Panc1 (cell line): Measurements from ENCODE around the gene MBNL2. TPM values are rescaled to one million over a fixed set of nuclear protein-coding genes. Genes with fewer than 3 reads are reported as not detected.

Experiments used
- ATAC-seq: fragments of 200-7000 bp; cut with Tn5 transposase; 2 replicates; pipeline ENCODE4 v1.9.1; 2020; ENCODE audit warnings: mild to moderate bottlenecking, moderate library complexity
- BruUV-seq: library from RNA; stranded (reverse); fragments of 400-500 nt; replicated peaks from 2 replicates; lab custom pipeline; 2021; lab: Mats Ljungman, UMichigan
- CTCF ChIA-PET: fragments of 300-600 bp; sonication (Branson Sonifier 250); formaldehyde crosslinking; loops from one replicate; lab custom pipeline; 2022; ENCODE audit warnings: antibody characterized with exemption; lab: Charles Lee
- POLR2A ChIA-PET: fragments of 300-600 bp; sonication (Branson Sonifier 250); formaldehyde crosslinking; loops from one replicate; lab custom pipeline; 2022; ENCODE audit warnings: antibody characterized with exemption; lab: Charles Lee
- DNase-seq: peaks from one replicate; pipeline ENCODE4 v3.0.0-alpha.2; 2010; ENCODE audit warnings: low read depth, low spot score
- H3K27ac ChIP-seq: 2 replicates; pipeline ENCODE4 v1.5.1; 2011; ENCODE audit warnings: mild to moderate bottlenecking, low read length, inconsistent platforms
- H3K27me3 ChIP-seq: fragments of 200-500 bp; sonication (Bioruptor generic); 2 replicates; pipeline ENCODE4 v1.6.0; 2014; ENCODE audit warnings: low read length, inconsistent platforms; ENCODE audit not compliant: control insufficient read depth, insufficient read depth
- H3K36me3 ChIP-seq: fragments of 200-500 bp; sonication (Bioruptor generic); 2 replicates; pipeline ENCODE4 v1.5.1; 2014; ENCODE audit warnings: inconsistent platforms, mild to moderate bottlenecking, low read length, moderate library complexity; ENCODE audit not compliant: control insufficient read depth, insufficient read depth
- H3K4me1 ChIP-seq: 2 replicates; pipeline ENCODE4 v1.5.1; 2011; ENCODE audit warnings: inconsistent platforms, mild to moderate bottlenecking, low read length, moderate library complexity; ENCODE audit not compliant: control insufficient read depth, insufficient read depth
- H3K4me3 ChIP-seq, 2 experiments: 2 replicates each; pipeline ENCODE4 v1.5.1; 2011 to 2012; ENCODE audit warnings: low read depth in 2 of 2, low read length in 2 of 2, mild to moderate bottlenecking in 2 of 2, inconsistent platforms in 1 of 2, moderate library complexity in 1 of 2
- H3K9me3 ChIP-seq: fragments of 200-500 bp; sonication (Bioruptor generic); 2 replicates; pipeline ENCODE4 v1.5.1; 2014; ENCODE audit warnings: low read depth, mild to moderate bottlenecking, inconsistent platforms, low read length, moderate library complexity; ENCODE audit not compliant: control insufficient read depth, insufficient read depth
- POLR2AphosphoS5 ChIP-seq: IDR thresholded peaks from 2 replicates; pipeline ENCODE4 v1.6.1; 2012; ENCODE audit warnings: mild to moderate bottlenecking, low read depth, low read length, moderate library complexity
- SIN3A ChIP-seq: IDR thresholded peaks from 2 replicates; pipeline ENCODE4 v1.6.1; 2012; ENCODE audit warnings: low read depth, mild to moderate bottlenecking, low read length, moderate library complexity, borderline replicate concordance; ENCODE audit not compliant: insufficient read depth
- TCF7L2 ChIP-seq: IDR thresholded peaks from 2 replicates; pipeline ENCODE4 v1.6.1; 2011; ENCODE audit warnings: mild to moderate bottlenecking, low read depth, low read length, inconsistent platforms
- in situ Hi-C: cut with HindIII; loops from 2 replicates; pipeline ENCODE4 v1.10.0; 2016; ENCODE audit warnings: low sequenced_read_pairs, low pct_unique_long_range_greater_than_20kb
- intact Hi-C: fragments of 100-400 bp; cut with micrococcal nuclease; formaldehyde crosslinking; loops from one replicate; pipeline ENCODE4 v1.10.0; 2022; ENCODE audit not compliant: unreplicated experiment
- total RNA-seq: library from RNA; stranded (reverse); gene quantifications from one replicate; pipeline ENCODE4 v1.2.1, GENCODE V29; 2021; ENCODE audit not compliant: unreplicated experiment
- TF ChIP-seq, protein P1 (sequence below), 2 experiments: IDR thresholded peaks; 2 replicates each; pipeline ENCODE4 v1.6.1; 2011 to 2012; ENCODE audit warnings: low read depth in 2 of 2, control low read depth in 1 of 2, low read length in 1 of 2, mild to moderate bottlenecking in 1 of 2, moderate library complexity in 1 of 2; ENCODE audit not compliant: insufficient read depth in 1 of 2
- TF ChIP-seq, protein P2 (sequence below): fragments of 450-650 bp; IDR thresholded peaks from 2 replicates; pipeline ENCODE4 v1.5.1; 2017; ENCODE audit warnings: mild to moderate bottlenecking

MBNL2 gene
- total RNA-seq, 1 experiment from 2014 or later, result 103 TPM

DNA sequence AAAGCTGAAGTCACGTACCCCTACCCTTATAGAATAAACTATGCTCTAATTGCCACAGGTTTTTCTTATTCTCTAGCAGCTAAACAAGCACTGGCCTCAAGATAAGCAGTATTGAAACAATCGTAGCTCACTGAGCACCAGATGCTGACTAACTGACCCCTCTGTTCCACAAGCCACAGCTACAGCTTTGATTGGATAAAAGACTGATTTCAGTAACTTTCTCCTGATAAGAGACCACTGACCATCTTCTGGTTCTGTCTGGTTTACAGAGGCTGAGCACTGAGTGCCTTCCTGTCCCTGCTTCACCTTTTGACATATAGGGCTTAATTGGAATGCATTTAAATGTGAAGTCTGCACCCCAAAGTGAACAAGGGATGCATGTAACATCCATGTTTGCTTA is 203.5 kb downstream of the MBNL2 start:
- DNase-seq (no peak), ATAC-seq (no peak)
- TF ChIP-seq POLR2AphosphoS5 (no peak), TCF7L2 (no peak), SIN3A (no peak)
- TF ChIP-seq, protein P1, sequence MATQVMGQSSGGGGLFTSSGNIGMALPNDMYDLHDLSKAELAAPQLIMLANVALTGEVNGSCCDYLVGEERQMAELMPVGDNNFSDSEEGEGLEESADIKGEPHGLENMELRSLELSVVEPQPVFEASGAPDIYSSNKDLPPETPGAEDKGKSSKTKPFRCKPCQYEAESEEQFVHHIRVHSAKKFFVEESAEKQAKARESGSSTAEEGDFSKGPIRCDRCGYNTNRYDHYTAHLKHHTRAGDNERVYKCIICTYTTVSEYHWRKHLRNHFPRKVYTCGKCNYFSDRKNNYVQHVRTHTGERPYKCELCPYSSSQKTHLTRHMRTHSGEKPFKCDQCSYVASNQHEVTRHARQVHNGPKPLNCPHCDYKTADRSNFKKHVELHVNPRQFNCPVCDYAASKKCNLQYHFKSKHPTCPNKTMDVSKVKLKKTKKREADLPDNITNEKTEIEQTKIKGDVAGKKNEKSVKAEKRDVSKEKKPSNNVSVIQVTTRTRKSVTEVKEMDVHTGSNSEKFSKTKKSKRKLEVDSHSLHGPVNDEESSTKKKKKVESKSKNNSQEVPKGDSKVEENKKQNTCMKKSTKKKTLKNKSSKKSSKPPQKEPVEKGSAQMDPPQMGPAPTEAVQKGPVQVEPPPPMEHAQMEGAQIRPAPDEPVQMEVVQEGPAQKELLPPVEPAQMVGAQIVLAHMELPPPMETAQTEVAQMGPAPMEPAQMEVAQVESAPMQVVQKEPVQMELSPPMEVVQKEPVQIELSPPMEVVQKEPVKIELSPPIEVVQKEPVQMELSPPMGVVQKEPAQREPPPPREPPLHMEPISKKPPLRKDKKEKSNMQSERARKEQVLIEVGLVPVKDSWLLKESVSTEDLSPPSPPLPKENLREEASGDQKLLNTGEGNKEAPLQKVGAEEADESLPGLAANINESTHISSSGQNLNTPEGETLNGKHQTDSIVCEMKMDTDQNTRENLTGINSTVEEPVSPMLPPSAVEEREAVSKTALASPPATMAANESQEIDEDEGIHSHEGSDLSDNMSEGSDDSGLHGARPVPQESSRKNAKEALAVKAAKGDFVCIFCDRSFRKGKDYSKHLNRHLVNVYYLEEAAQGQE (IDR thresholded peaks at IDR 0.05; ENCODE audit: insufficient read depth in 1 of 2, low read depth in 2 of 2, low read length in 1 of 2), result no peak
- TF ChIP-seq, protein P2, sequence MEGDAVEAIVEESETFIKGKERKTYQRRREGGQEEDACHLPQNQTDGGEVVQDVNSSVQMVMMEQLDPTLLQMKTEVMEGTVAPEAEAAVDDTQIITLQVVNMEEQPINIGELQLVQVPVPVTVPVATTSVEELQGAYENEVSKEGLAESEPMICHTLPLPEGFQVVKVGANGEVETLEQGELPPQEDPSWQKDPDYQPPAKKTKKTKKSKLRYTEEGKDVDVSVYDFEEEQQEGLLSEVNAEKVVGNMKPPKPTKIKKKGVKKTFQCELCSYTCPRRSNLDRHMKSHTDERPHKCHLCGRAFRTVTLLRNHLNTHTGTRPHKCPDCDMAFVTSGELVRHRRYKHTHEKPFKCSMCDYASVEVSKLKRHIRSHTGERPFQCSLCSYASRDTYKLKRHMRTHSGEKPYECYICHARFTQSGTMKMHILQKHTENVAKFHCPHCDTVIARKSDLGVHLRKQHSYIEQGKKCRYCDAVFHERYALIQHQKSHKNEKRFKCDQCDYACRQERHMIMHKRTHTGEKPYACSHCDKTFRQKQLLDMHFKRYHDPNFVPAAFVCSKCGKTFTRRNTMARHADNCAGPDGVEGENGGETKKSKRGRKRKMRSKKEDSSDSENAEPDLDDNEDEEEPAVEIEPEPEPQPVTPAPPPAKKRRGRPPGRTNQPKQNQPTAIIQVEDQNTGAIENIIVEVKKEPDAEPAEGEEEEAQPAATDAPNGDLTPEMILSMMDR, result no peak
- H3K9me3 ChIP-seq, result no peaks in the 10 kb centered on the region
- H3K27me3 ChIP-seq, result no peaks in the 10 kb centered on the region
- POLR2A ChIA-PET, result no interaction called here
- no TSS peak for BruUV-seq
- H3K27ac ChIP-seq, result no peak overlapping the region
- H3K36me3 ChIP-seq, result no peaks in the 10 kb centered on the region
- in situ Hi-C loops, result no loop called here
- H3K4me3 ChIP-seq, result no peak overlapping the region
- H3K4me1 ChIP-seq, result peaks cover 2% of the 10 kb centered on the region; the same call in 1 of the 2 replicates
- CTCF ChIA-PET, result no interaction called here
- intact Hi-C loops, result no loop called here

DNA sequence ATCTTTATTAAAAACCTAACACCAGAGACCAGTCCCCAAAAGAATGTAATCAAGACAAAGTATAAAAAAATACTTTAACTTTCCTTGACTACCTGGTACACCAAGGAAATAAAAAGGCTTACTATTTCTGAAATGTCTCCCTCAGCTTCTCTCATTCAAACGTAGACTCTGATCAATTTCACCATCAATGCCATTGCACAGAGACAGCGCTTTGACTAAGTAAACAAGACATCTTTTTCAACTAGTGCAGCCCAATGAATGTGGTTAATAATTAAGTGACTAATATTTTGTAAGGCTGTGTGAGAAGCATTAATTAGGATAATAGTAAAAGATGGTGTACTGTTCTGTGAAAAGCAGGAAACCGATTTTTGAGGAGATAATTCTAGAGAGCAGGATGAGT is 204.6 kb downstream of the MBNL2 start:
- no TSS peak for BruUV-seq
- in situ Hi-C loops, result no loop called here
- intact Hi-C loops, result no loop called here
- no peaks in the 10 kb centered on the region for H3K9me3 ChIP-seq
- H3K27ac ChIP-seq, result no peak overlapping the region
- CTCF ChIA-PET, result no interaction called here
- POLR2A ChIA-PET, result no interaction called here
- H3K4me1 ChIP-seq, result peaks cover 12% of the 10 kb centered on the region; the same call in 1 of the 2 replicates
- H3K36me3 ChIP-seq, result no peaks in the 10 kb centered on the region
- no peaks in the 10 kb centered on the region for H3K27me3 ChIP-seq
- no peak for ATAC-seq
- TF ChIP-seq, protein P2, result no peak
- TF ChIP-seq, protein P1 (IDR thresholded peaks at IDR 0.05; ENCODE audit: insufficient read depth in 1 of 2, low read depth in 2 of 2, low read length in 1 of 2), result no peak
- TF ChIP-seq TCF7L2 (no peak), SIN3A (no peak), POLR2AphosphoS5 (no peak)
- DNase-seq, result no peak
- H3K4me3 ChIP-seq, result no peak overlapping the region
